GM21737 (cell line): Measurements from ENCODE around the gene TMCO5A.
"Not testable (repeated sequence)": the region's sequence is repeated elsewhere in the genome, so short reads cannot be mapped to it uniquely, and the experiment has no call there.

Source experiments
- ATAC-seq: cut with Tn5 transposase; IDR thresholded peaks from one replicate; pipeline ENCODE4 v1.9.1; 2021; ENCODE audit warnings: mild to moderate bottlenecking, moderate library complexity; ENCODE audit not compliant: unreplicated experiment

The TMCO5A gene

GRCh38 chr15:37934340-37934739 lies at the start of gene TMCO5A:
Gene TMCO5A, plus strand, starts transcription at chr15:37934640. Its CDS starts 1,684 bp downstream, at chr15:37936324.
- no peak for ATAC-seq

- ATAC-seq, result no peak
Measured at GRCh38 chr15:37885651-37886050, 48.8 kb upstream of the TMCO5A start.

GRCh38 chr15:37888356-37888755 lies 46.1 kb upstream of the TMCO5A start:
- ATAC-seq, result no peak

DNA sequence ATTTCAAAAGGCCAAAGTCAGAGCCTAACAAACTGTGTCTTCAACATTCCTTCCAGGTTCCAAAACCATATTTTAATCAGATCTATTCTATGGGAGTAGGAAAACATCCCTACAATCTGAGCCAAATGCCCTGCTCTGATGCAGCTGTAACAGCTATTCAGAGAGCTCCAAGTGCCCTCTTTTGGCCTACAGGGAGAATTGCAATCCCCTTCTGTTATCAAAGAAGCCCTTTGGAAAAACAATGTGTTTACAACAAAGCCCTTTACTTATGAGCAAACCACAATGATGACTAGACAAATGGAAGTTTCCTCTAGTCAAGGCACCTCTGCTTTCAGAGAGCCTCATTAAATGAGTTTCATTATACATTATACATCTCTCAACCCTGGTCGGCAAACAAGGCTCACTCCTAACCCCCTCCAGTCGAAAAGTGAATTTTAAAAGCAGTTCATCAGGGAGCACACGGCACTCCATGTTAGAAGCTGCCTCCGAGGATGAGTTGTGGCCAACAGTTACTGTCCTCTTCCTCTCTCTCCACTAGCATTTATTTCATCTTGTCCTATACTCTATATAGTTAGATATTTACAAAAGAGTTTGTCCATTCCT lies 42.6 kb upstream of the TMCO5A start:
- ATAC-seq, result no peak

DNA sequence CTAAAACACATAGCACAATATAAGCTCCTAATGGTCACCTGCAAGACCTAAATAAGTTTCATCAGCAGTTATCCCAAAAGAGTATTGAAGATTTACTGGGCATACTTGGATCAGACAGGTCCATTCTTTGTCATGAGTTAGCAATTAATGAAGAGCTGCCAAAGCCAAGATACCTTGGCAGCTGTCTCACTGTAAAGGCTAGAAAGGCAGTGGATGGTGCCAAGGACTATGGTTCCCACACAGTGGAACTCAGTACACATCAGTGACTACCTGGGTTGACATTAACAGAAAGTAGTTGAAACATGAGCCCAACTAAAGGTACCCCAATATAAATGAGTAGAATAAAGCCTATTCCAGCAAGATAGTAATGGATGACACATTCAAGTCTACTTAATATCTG lies 41.1 kb upstream of the TMCO5A start:
- ATAC-seq, result no peak

DNA sequence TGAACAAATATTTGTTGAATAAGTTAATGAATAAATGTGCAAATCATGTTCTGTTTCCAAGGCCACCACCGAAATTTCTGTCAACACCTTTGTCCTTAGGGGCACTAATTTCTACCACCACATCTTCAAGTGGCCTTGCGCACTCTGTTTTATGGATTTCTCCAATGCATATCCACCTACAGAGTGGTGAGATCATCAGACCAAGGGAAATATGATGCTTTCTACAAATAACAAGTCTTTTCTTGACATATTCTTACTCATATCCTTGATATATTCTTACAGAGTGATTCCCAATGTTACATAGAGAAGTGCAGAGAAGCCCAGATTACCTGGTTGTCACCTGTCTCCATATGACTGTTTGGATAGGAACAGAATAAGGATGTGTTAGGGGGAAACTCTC lies 36.1 kb upstream of the TMCO5A start:
- ATAC-seq, result no peak

GRCh38 chr15:37900326-37901221 lies 33.9 kb upstream of the TMCO5A start:
- no peak for ATAC-seq

- no peak for ATAC-seq
Measured at GRCh38 chr15:37902126-37902525, 32.3 kb upstream of the TMCO5A start.

- no peak for ATAC-seq
Measured at GRCh38 chr15:37903919-37904625, 30.4 kb upstream of the TMCO5A start.

- no peak for ATAC-seq
Measured at GRCh38 chr15:37907136-37907535, 27.3 kb upstream of the TMCO5A start.

- ATAC-seq, result no peak
Measured at GRCh38 chr15:37921527-37922385, 12.7 kb upstream of the TMCO5A start.

DNA sequence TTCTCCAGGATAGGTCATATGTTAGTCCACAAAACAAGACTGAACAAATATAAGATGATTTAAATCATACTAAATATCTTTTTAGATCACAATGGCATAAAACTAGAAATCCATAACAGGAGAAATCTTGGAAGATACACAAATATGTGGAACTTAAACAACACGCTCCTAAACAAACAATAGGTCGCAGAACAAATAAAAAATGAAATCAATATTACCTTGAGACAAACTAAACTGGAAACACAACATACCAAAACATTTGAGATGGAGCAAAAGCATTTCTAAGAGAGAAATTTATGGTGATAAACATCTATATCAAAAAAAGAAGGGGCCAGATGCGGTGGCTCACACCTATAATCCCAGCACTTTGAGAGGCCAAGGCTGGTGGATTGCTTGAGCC lies 8.3 kb upstream of the TMCO5A start:
- no peak for ATAC-seq

DNA sequence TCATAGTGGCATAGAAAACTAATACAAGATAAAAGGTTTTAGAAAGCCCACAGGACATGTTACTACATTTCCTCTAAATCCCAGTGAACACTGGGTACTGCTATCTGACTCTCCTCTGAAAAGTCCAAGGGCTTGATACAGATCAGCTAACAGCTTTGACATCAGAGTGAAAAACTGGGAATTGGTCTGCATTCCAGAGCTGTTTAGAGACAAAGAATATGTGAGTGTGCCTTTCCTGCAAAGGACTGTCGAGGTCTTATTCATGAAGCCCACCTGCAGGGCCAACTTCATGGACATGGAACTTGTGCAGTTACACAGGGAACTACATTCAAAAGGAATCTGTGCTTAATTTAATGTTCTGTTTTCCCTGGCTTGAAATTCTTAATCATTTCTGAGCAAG lies 5.2 kb upstream of the TMCO5A start:
- ATAC-seq, result no peak

- no peak for ATAC-seq
Measured at GRCh38 chr15:37931321-37931720, 3.1 kb upstream of the TMCO5A start.

DNA sequence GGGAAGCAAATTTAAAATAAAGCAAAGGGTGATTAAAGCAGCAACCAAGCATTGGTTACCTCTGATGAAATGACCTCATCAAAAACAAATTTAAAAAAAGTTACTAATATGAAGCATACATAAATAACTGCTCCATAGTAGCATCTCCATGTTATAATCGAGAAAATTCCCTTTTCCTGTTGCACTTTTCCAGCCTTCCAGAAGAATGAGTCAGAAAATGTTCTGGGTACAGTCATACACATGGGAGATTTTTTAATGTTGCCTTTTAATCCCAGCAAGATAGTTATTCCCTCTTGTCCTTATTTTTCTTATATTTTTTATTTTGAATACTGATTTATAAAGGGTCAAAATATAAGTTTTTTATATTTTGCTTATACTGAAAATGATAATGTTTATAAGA lies 2.6 kb upstream of the TMCO5A start:
- no peak for ATAC-seq

- ATAC-seq, result no peak
Measured at GRCh38 chr15:37932549-37932948, 1.9 kb upstream of the TMCO5A start.

DNA sequence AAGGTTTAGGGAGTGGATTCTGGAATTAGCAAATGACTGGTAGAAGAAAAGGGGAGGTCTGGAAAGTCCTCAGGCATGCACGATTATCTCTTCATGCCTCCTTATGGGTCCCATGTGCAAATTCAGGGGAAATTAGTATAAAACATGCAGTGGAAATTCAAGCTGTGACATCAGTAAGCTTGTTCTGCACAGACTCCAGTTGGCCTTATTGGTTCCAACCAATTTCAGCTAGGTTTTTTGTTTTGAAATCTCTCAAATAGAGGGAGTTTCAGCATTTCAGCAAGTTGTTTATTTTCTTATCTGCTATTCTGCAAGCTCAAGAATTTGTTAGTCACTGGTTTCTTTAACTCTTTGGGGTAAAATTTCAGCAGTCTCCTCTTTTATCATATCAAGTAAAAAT lies 774 bp upstream of the TMCO5A start:
- ATAC-seq, result no peak

- no peak for ATAC-seq
Measured at GRCh38 chr15:37940876-37941275, 6.4 kb downstream of the TMCO5A start.

DNA sequence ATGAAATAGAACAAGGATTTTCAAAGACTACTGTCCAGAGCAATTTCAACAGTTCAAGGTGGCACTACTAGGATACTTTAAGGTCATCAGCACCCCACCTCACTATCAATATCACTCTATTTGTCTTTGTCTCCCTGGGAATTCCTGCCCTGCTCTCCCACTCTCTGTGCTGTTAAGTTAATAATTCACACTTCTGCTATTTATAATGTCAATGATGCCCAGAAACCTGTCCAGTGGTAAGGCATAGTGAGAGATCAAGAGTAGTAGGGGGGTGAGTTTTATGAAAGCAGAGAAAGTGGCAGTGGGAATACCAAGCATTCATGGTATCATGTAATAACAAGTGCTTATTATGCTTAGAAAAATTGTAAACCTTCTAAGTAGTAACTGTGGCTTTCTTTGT lies 7.3 kb downstream of the TMCO5A start:
- no peak for ATAC-seq

GRCh38 chr15:37951999-37952398 lies 17.6 kb downstream of the TMCO5A start:
- no peak for ATAC-seq

DNA sequence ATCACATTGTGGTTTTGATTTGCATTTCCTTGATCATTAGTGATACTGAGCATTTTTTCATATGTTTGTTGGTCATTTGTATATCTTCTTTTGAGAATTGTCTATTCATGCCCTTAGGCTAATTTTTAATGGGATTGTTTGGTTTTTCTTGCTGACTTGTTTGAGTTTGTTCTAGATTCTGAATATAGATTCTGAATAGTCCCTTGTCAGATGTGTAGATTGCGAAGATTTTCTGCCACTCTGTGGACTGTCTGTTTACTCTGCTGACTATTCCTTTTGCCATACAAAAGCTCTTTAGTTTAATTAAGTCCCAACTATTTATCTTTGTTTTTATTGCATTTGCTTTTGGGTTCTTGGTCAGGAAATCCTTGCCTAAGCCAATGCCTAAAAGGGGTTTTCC lies 26.3 kb downstream of the TMCO5A start:
- ATAC-seq, result not testable (repeated sequence)
